SK-N-MC (cell line): ENCODE measurements around the gene OR13J1.

ENCODE experiments used
- EZH2 ChIP-seq: fragments of 200-600 bp; sonication (generic); IDR thresholded peaks from one replicate; pipeline ENCODE4 v1.6.1; 2017; ENCODE audit warnings: antibody characterized with exemption
- POLR2AphosphoS5 ChIP-seq: IDR thresholded peaks from 2 replicates; pipeline ENCODE4 v1.6.1; 2012; ENCODE audit warnings: mild to moderate bottlenecking, low read depth, low read length, borderline replicate concordance

DNA sequence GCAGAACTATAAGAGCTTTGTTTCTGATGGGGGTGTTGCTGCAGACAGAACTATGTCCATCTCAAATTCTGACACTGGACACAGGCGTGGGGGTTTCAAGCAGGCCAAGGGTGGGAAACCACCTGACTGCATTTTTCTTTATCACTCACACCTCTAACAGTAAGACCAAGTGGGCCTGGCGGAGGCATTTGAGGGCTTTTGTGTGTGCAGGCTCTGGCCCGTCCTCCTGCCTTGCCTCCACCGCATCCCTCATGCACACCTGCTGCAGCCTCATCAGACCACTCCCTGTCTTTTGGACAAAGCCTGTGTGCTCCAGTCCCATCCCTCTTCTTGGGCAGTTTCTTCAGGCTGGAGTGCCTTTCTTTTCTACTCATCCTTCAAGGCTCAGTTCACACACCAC is 7.9 kb downstream of the OR13J1 start:
- TF ChIP-seq POLR2AphosphoS5: no peak
- TF ChIP-seq EZH2: no peak
